Measurements from ENCODE around the gene WDR70. TPM values are rescaled to one million over a fixed set of nuclear protein-coding genes. Genes with fewer than 3 reads are reported as not detected.
"Not testable (repeated sequence)": the region's sequence is repeated elsewhere in the genome, so short reads cannot be mapped to it uniquely, and the experiment has no call there.

Gene WDR70
- total RNA-seq, 1 experiment from 2014 or later, result 26.5 TPM

- DNase-seq (ENCODE audit: low read depth), result no peak
These were observed 377.1 kb downstream of the WDR70 start for GRCh38 chr5:37756248-37756647.

DNA sequence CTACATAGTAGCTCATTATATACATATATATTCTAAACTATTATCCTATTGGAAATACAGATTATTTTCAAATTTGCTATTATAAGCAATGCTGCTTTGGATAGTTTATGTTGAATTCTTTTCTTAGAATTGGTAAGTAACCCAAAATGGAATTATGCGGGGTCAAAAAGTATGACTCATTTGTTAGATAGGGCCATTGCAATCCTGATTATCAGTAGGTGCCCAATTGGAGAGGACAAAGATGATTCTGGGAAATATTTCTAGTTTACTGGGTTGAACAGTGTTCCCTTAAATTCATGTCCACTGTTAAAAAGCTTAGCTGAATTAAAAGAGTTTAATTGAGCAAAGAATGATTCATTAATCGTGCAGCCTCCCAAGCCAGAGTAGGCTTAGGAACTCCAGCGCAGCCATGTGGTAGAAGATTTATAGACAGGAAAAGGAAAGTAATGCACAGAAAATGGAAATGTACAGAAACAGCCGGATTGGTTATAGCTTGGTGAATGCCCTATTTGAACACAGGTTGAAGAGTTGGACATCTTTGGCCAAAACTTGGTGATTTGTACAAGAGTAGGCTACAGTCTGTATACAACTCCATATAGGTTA lies 379.0 kb downstream of the WDR70 start:
- DNase-seq (ENCODE audit: low read depth), result no peak

- DNase-seq (ENCODE audit: low read depth), result peak; percentile 79
These were observed 388.1 kb downstream of the WDR70 start for GRCh38 chr5:37767251-37767650.

DNA sequence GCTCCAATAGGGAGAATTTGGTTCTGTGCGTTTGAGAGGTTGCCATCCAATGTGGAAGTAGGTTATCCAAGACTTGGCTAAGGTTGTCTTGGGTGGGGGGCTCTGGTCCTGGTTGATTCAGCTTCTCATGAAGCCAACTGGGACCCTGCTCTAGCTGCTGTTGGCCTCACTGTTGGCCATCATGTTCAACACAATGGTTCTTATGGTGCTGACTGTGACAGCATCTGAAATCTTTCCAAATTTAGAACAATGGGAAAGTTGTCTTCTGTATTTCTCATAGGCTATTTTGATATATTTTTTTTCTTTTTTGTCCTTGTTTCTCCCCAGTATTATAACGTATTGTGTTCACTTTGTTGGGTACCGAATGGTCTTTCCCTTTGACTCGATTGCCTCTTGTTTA lies 388.8 kb downstream of the WDR70 start:
- DNase-seq (ENCODE audit: low read depth), result no peak

GRCh38 chr5:37768371-37768770 lies 389.3 kb downstream of the WDR70 start:
- no peak for DNase-seq (ENCODE audit: low read depth)

- DNase-seq (ENCODE audit: low read depth), result no peak
These were observed 390.0 kb downstream of the WDR70 start for GRCh38 chr5:37769108-37769507.

- DNase-seq (ENCODE audit: low read depth), result no peak
These were observed 390.7 kb downstream of the WDR70 start for GRCh38 chr5:37769840-37770239.

DNA sequence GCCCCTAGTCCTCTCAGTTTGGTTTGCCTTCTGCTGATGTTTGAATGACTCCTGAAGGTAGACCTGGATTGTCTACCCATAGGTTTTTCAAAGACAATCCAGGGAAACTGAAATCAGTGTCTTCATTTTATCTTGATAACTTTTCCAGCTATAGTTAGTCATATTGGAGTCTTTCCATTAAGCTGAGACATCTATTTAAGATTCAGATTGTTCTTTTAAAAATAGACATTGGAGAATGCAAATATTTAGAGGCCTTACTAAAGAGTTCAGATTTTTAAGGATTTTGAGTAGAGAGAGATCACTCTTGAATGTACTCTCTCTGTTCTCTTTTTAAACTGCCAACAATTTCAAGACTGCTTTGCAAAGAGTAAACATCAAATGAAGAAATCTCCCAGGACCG lies 391.7 kb downstream of the WDR70 start:
- DNase-seq (ENCODE audit: low read depth), result no peak

GRCh38 chr5:37771203-37771611 lies 392.1 kb downstream of the WDR70 start:
- DNase-seq (ENCODE audit: low read depth), result no peak

- peak; percentile 100 for DNase-seq (ENCODE audit: low read depth)
These were observed 392.6 kb downstream of the WDR70 start for GRCh38 chr5:37771731-37772130.

DNA sequence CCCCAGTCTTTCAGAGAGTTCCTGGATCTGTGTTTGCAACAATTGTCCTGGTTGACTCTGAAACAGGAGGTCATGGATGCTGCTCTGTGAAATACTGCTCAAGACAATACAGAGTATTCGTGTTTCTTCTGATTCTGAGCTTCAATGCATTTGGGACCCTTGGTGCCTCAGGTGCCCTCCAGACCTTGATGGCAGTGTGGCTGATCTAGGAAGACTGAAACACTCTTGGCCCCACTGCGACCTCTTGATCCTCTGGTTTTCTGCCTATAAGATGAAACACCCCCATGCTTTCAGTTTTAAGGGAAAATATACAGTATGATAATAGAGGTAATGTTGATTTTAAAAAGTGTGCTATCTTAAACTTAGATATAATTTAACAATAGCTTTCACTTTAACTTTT lies 393.1 kb downstream of the WDR70 start:
- no peak for DNase-seq (ENCODE audit: low read depth)

DNA sequence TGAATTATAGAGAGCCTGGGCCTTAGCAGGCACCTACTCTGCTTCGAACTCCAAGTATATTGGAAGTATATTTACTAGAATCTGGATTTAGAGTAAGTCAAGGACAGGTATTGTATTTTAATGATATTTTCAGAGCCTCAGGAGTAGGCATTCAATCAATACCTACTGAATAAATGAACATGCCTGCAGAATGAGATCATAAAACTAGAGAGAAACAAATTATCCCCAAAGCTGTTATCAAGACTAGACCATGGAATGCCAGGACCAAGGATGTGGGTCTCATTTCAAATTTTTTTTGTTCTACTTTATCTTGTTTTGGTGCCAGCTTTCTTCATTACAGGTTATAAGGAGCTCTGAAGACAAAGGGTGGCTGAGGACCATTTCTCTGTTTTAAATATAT lies 394.7 kb downstream of the WDR70 start:
- no peak for DNase-seq (ENCODE audit: low read depth)

- peak; percentile 68 for DNase-seq (ENCODE audit: low read depth)
These were observed 395.9 kb downstream of the WDR70 start for GRCh38 chr5:37774912-37775483.

DNA sequence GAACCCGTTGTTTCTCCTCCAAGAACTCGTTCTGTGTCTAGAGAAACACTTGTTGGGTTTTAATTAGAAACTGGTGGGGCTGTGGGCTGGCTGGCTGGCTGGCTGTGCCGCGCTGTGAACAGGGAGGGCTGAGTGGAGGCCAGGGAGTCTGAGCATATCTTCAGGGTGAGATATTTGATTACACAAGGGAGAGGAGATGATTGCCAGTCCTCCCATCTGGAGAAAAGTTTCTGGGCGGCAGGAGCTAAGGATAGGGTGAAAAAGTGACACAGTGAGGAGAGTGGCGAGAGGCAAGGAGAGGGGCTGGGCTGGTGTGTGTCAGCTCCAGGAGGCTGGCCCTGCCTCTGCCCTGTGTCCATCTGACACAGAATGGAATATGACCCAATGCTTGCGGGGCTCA lies 397.7 kb downstream of the WDR70 start:
- no peak for DNase-seq (ENCODE audit: low read depth)

GRCh38 chr5:37777432-37778130 lies 398.5 kb downstream of the WDR70 start:
- DNase-seq (ENCODE audit: low read depth), result no peak

GRCh38 chr5:37781409-37781808 lies 402.3 kb downstream of the WDR70 start:
- not testable (repeated sequence) for DNase-seq (ENCODE audit: low read depth)

DNA sequence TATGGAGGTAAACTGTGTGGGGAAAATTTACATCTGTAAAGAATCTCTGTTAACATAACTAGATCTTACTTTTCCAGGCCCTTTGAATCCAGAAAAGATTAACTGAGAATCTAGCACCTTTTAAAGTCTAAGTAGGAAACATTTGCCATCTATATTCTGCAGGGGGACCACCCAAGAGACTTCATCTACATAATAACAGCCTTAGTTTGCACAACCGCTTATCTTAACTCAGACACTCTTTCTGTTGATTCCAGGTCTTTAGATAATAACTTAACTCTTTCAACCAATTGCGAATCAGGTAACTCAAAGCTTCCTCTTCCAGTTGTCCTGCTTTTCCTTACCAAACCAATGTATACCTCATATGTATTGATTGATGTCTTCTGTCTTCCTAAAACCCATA lies 407.3 kb downstream of the WDR70 start:
- DNase-seq (ENCODE audit: low read depth), result no peak

DNA sequence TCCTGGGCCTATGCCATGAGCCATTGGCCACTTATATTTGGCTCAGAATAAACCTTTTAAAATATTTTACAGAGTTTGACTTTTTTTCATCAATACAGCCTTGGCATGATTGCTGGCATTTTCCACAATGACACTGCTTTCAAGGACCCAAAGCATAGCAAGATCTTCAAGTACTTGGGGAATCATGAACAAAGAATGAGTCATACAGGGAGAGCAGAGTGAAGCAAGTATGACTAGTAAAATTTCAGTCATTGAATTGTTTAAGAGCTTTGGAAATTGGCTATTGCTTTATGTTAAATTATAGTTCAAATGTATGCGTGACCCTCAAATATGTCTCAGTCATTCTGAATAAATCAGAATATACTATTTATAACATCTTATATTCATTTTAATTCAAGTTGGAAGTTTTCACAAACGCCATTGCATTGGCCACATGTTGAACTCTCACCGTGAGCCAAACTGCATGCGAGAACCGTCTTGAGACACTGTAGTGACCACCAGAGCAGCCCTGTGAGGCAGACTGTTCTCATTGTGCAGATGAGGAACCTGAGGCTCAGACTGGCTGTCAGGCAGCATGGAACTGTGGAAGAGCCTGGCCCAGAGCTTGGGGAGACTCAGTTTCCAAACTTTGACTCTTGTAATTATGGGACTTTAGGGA lies 407.9 kb downstream of the WDR70 start:
- DNase-seq (ENCODE audit: low read depth), result peak; percentile 78

DNA sequence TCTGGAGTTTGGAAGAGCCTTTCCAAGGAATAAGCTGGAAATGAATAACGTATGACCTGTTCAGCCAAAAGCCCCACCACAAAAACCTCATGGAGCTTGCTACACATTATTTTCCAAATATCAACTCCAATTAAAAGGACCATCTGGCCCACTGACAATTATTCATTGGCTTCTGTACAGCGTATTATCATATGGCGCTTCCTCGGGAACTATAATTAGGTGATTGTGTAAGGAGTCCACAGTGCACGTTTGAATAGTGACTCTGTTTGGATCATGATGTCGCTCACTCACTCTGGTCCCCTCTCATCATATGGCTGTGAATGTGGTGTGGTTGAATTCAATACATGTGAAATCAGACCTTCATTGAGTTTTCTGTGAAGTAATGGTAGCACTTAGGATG lies 408.6 kb downstream of the WDR70 start:
- DNase-seq (ENCODE audit: low read depth), result no peak

DNA sequence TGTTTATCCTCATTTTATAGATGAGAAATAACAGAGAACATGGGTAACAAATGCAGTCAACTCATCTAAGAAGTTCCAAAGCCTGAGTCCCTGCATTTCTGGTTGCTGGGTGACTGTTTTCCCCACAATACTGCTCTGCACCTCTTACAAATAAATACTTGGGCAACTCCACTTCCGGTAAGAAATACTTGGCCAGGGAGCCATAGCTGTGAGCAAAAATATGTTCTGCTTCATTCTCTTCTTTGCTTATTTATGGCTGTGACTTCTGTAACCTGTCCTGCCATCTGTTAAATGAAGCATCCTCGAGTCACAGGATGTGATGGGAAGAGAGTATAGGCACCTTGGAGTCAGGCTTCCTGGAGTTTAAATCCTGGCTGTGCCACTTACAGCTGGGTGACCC lies 410.9 kb downstream of the WDR70 start:
- peak; percentile 48 for DNase-seq (ENCODE audit: low read depth)

DNA sequence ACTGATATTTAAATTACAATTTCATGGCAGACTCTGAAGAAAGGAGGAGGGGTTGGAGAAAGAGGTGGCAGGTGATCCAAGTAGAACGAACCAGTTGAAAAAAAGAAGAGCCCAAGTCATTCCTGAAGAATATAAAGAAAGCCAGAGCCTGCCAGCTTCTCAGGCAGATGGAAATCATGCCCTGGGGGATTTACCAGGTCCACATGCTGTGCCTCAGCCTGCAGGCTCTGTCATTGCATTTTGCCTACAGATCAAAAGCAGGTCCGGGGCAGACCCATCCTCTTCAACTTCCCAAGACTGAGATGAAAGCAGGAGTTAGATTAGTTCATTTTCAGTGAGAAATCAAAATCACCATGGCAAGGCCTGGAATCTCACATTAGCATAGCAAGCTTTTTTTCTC lies 412.2 kb downstream of the WDR70 start:
- DNase-seq (ENCODE audit: low read depth), result no peak

- peak; percentile 85 for DNase-seq (ENCODE audit: low read depth)
These were observed 414.0 kb downstream of the WDR70 start for GRCh38 chr5:37792975-37793631.
